Fibroblast of lung (primary cell): ENCODE measurements around the gene TBL1XR1.

ENCODE experiments used
- CTCF ChIP-seq, 2 donors: IDR thresholded peaks in 1 of 2; conservative IDR thresholded peaks in 1 of 2; 1 replicate in 1 of 2; 2 replicates in 1 of 2; pipeline ENCODE4 v1.5.1; 2011 to 2012; ENCODE audit warnings: low read length in 2 of 2, control low read depth in 1 of 2, inconsistent platforms in 1 of 2, low read depth in 1 of 2, mild to moderate bottlenecking in 1 of 2
- EZH2 ChIP-seq: IDR thresholded peaks from 2 replicates; pipeline ENCODE4 v1.5.1; 2012; ENCODE audit warnings: low read length, control low read depth, mild to moderate bottlenecking; ENCODE audit errors: missing control alignments

GRCh38 chr3:177224414-177224813 is 27.1 kb upstream of the TBL1XR1 start:
- no peak for TF ChIP-seq CTCF (conservative IDR thresholded peaks at IDR 0.05 in 1 of 2, IDR thresholded peaks at IDR 0.05 in 1 of 2; ENCODE audit: low read depth in 1 of 2, low read length in 2 of 2)
- TF ChIP-seq EZH2, result no peak
